Upper lobe of right lung (tissue), 1 donor: ENCODE results near the gene CSMD2. TPM values are rescaled to one million over a fixed set of nuclear protein-coding genes. Genes with fewer than 3 reads are reported as not detected.
"Not testable (repeated sequence)": the region's sequence is repeated elsewhere in the genome, so short reads cannot be mapped to it uniquely, and the experiment has no call there.

Experiments
- ATAC-seq: fragments of 200-7000 bp; cut with Tn5 transposase; one replicate; pipeline ENCODE4 v1.9.1; 2020; ENCODE audit warnings: mild to moderate bottlenecking, moderate library complexity
- DNase-seq: peaks from one replicate; pipeline ENCODE4 v3.0.0-alpha.2; 2020
- H3K27ac ChIP-seq: fragments of 200-600 bp; one replicate; pipeline ENCODE4 v1.8.0; 2022
- H3K27me3 ChIP-seq: fragments of 200-600 bp; one replicate; pipeline ENCODE4 v1.8.0; 2022; ENCODE audit warnings: mild to moderate bottlenecking
- H3K36me3 ChIP-seq: fragments of 200-600 bp; one replicate; pipeline ENCODE4 v1.8.0; 2022
- H3K4me1 ChIP-seq: fragments of 200-600 bp; one replicate; pipeline ENCODE4 v1.8.0; 2022
- H3K4me3 ChIP-seq: fragments of 200-600 bp; one replicate; pipeline ENCODE4 v1.8.0; 2022; ENCODE audit warnings: mild to moderate bottlenecking
- H3K9me3 ChIP-seq: fragments of 200-600 bp; one replicate; pipeline ENCODE4 v1.8.0; 2022
- CTCF ChIP-seq: fragments of 200-600 bp; IDR thresholded peaks from one replicate; pipeline ENCODE4 v1.8.0; 2022; ENCODE audit warnings: antibody characterized with exemption
- intact Hi-C: fragments of 100-400 bp; cut with DNase I; formaldehyde crosslinking; loops from one replicate; pipeline ENCODE4 v1.11.0; 2022
- total RNA-seq: library from RNA; stranded (reverse); fragmentation: NEBNext Ultra II Directional; extraction: Animal tissue kit (Norgen Biotek cat#: 25700); gene quantifications from one replicate; pipeline ENCODE4 v1.2.1, GENCODE V29; 2021
- donor health status: DM: no; HTN: yes; CAD: no; lungs with severe emphysema.

The CSMD2 gene
- total RNA-seq, 1 donor from 2014 or later: 0.67 TPM

- intact Hi-C loops: no loop called here
- no peaks in the 10 kb centered on the region for H3K36me3 ChIP-seq
- no peak for ATAC-seq
- no peak overlapping the region for H3K4me3 ChIP-seq
- TF ChIP-seq CTCF: no peak
- peaks cover 5% of the 10 kb centered on the region for H3K27me3 ChIP-seq
- no peak overlapping the region for H3K27ac ChIP-seq
- H3K9me3 ChIP-seq: no peaks in the 10 kb centered on the region
- no peaks in the 10 kb centered on the region for H3K4me1 ChIP-seq
- no peak for DNase-seq
Measured at GRCh38 chr1:34089731-34090130, 75.3 kb downstream of the CSMD2 start.

GRCh38 chr1:34087986-34088385, 77.0 kb downstream of the CSMD2 start:
- Histone ChIP-seq H3K4me3 (no peak overlapping the region), H3K9me3 (no peaks in the 10 kb centered on the region), H3K27ac (no peak overlapping the region), H3K27me3 (peaks cover 5% of the 10 kb centered on the region), H3K4me1 (no peaks in the 10 kb centered on the region), H3K36me3 (no peaks in the 10 kb centered on the region)
- TF ChIP-seq CTCF: no peak
- intact Hi-C loops: no loop called here
- no peak for DNase-seq
- no peak for ATAC-seq

DNA sequence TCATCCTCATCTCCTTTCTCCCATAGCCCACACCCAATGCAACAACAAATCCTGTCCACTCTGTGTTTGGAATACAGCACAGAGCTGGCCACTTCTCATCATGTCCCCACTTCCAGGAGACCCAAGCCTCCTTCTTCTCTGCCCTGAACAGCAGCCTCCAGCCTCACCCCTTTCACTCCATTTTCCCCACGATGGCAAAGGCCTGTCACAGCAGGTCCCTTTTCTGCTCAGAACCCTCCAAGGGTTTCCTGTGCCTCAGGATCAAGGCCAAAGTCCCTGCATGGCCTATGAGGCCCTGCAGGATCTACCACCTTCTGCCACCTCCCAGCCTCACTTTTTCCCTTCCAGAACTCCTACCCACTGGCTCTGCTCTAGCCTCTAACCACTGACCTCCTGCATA, 78.5 kb downstream of the CSMD2 start:
- H3K4me1 ChIP-seq: no peaks in the 10 kb centered on the region
- no peak overlapping the region for H3K4me3 ChIP-seq
- H3K27me3 ChIP-seq: no peaks in the 10 kb centered on the region
- TF ChIP-seq CTCF: no peak
- intact Hi-C loops: no loop called here
- H3K36me3 ChIP-seq: no peaks in the 10 kb centered on the region
- DNase-seq (no peak), ATAC-seq (no peak)
- no peaks in the 10 kb centered on the region for H3K9me3 ChIP-seq
- H3K27ac ChIP-seq: no peak overlapping the region

DNA sequence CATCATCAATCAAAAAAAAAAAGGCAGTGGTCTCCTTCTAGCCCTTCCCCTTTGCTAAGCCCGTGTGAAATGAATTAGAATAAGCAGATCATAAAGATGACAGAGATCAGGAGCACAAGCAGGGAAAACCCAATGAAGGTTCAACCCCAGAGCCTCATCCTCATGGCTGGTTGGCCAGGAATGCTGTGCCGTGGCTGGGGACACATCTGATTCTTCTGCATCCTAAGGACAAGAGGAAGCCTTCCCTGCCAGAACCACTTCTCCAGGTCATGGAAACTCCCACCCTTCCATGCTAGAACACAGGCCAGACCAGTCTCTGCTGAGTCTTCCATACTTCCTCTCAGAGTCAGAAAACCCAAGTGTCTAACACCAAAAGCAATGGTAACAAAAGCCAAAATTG, 81.1 kb downstream of the CSMD2 start:
- no peak for TF ChIP-seq CTCF
- DNase-seq: no peak
- Histone ChIP-seq H3K36me3 (no peaks in the 10 kb centered on the region), H3K4me1 (no peaks in the 10 kb centered on the region), H3K27me3 (no peaks in the 10 kb centered on the region), H3K4me3 (no peak overlapping the region), H3K27ac (no peak overlapping the region), H3K9me3 (no peaks in the 10 kb centered on the region)
- ATAC-seq: no peak
- intact Hi-C loops: no loop called here

GRCh38 chr1:34082085-34082670, 82.9 kb downstream of the CSMD2 start:
- DNase-seq, H3K9me3 ChIP-seq, H3K4me3 ChIP-seq, H3K4me1 ChIP-seq, intact Hi-C loops, H3K36me3 ChIP-seq, H3K27ac ChIP-seq, H3K27me3 ChIP-seq, ATAC-seq: not testable (repeated sequence)

DNA sequence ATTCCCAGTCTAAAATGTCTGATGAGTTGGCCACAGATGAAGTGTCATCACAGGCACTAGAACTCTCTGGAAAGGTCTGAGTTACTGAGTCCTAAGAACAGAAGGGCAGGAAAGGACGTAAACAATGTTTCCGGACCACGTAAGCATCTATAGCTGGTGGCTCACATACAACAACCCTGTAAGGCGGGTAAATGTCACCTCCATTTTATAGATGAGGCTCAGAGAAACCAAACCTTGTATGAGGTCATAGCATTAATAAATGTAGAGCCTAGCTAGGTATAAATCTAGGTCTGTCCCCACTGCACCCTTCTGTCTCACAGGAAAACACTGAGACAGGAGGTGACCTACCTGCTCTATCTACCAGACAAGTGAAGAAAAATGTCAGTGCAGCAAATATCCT, 86.6 kb downstream of the CSMD2 start:
- Histone ChIP-seq H3K4me1 (no peaks in the 10 kb centered on the region), H3K36me3 (no peaks in the 10 kb centered on the region), H3K27me3 (peaks cover 6% of the 10 kb centered on the region), H3K9me3 (no peaks in the 10 kb centered on the region), H3K27ac (no peak overlapping the region), H3K4me3 (no peak overlapping the region)
- TF ChIP-seq CTCF: no peak
- intact Hi-C loops: no loop called here
- ATAC-seq (no peak), DNase-seq (no peak)
